ENCODE results near the gene NPAS4. TPM values are rescaled to one million over a fixed set of nuclear protein-coding genes. Genes with fewer than 3 reads are reported as not detected.

NPAS4 gene
- total and polyA plus RNA-seq, 2 of the 13 experiments (the other 11 are each of a cell fraction or from before 2014, with no cell fraction given): not detected

DNA sequence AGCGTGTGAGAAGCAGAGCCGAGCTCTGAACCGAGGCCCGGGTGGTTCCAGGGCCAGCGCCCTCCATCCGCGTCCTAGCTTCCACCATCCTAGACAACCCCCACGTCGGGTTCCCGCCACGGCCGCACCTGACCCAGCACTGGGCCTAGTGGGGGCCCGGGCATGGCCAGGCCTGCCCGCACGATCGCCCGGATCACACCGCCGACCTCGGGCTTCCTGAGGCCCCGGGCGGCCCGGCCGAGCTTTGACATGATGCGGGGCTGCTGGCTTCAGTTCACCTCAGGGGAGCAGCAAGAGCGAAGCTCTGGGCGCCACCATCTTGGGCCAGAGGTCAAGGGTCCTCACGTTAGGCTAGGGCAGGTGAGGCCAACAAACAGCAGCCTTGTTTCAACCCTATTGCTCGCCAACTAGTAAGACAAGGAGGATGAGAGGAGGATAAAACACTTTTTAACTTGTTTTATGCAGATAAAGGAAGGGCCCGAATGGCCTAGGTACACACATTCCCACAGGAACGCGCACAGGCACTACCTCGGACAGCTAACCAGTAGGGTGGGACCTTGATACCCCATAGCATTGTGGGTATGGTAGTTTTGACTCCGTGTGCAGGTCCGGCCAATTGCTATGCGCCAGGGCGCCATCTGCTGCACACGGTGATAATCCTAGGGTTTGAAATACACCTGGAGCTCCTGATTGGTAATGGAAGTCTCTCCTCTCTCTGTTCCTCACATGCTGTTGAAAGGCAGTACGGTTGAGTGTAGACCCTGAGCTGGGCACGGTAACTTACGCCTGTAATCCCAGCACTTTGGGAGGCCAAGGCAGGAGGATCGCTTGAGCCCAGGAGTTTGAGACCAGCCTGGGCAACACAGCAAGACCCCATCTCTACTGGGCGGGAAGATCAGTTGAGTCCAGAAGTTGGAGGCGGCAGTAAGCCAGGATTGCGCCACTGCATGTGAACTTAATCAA, 17.9 kb downstream of the NPAS4 start, which contains the start of gene MRPL11 (continued):
- TF ChIP-seq, protein P1, sequence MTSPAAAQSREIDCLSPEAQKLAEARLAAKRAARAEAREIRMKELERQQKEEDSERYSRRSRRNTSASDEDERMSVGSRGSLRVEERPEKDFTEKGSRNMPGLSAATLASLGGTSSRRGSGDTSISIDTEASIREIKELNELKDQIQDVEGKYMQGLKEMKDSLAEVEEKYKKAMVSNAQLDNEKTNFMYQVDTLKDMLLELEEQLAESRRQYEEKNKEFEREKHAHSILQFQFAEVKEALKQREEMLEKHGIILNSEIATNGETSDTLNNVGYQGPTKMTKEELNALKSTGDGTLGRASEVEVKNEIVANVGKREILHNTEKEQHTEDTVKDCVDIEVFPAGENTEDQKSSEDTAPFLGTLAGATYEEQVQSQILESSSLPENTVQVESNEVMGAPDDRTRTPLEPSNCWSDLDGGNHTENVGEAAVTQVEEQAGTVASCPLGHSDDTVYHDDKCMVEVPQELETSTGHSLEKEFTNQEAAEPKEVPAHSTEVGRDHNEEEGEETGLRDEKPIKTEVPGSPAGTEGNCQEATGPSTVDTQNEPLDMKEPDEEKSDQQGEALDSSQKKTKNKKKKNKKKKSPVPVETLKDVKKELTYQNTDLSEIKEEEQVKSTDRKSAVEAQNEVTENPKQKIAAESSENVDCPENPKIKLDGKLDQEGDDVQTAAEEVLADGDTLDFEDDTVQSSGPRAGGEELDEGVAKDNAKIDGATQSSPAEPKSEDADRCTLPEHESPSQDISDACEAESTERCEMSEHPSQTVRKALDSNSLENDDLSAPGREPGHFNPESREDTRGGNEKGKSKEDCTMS (CRISPR knock-in tag; conservative IDR thresholded peaks at IDR 0.05): no peak
- no peak for TF ChIP-seq KDM1A (CRISPR knock-in tag; IDR thresholded peaks at IDR 0.05)
- TF ChIP-seq EEA1 (CRISPR knock-in tag; IDR thresholded peaks at IDR 0.05; ENCODE audit: borderline replicate concordance): no peak
- TF ChIP-seq HNF4G (IDR thresholded peaks at IDR 0.05; ENCODE audit: borderline replicate concordance, low read depth, low read length): peak; percentile 42; the same call in 1 of the 2 replicates
- no peak; the same call in 1 of the 2 replicates for TF ChIP-seq HNF4G (CRISPR knock-in tag; IDR thresholded peaks at IDR 0.05; ENCODE audit: borderline replicate concordance, low read depth)
- TF ChIP-seq KDM3A (CRISPR knock-in tag; IDR thresholded peaks at IDR 0.05; ENCODE audit: low read depth): no peak
- TF ChIP-seq MYC (CRISPR knock-in tag; IDR thresholded peaks at IDR 0.05; ENCODE audit: borderline replicate concordance): peak; percentile 73; the same call in 1 of the 2 replicates
- TF ChIP-seq, protein P2, sequence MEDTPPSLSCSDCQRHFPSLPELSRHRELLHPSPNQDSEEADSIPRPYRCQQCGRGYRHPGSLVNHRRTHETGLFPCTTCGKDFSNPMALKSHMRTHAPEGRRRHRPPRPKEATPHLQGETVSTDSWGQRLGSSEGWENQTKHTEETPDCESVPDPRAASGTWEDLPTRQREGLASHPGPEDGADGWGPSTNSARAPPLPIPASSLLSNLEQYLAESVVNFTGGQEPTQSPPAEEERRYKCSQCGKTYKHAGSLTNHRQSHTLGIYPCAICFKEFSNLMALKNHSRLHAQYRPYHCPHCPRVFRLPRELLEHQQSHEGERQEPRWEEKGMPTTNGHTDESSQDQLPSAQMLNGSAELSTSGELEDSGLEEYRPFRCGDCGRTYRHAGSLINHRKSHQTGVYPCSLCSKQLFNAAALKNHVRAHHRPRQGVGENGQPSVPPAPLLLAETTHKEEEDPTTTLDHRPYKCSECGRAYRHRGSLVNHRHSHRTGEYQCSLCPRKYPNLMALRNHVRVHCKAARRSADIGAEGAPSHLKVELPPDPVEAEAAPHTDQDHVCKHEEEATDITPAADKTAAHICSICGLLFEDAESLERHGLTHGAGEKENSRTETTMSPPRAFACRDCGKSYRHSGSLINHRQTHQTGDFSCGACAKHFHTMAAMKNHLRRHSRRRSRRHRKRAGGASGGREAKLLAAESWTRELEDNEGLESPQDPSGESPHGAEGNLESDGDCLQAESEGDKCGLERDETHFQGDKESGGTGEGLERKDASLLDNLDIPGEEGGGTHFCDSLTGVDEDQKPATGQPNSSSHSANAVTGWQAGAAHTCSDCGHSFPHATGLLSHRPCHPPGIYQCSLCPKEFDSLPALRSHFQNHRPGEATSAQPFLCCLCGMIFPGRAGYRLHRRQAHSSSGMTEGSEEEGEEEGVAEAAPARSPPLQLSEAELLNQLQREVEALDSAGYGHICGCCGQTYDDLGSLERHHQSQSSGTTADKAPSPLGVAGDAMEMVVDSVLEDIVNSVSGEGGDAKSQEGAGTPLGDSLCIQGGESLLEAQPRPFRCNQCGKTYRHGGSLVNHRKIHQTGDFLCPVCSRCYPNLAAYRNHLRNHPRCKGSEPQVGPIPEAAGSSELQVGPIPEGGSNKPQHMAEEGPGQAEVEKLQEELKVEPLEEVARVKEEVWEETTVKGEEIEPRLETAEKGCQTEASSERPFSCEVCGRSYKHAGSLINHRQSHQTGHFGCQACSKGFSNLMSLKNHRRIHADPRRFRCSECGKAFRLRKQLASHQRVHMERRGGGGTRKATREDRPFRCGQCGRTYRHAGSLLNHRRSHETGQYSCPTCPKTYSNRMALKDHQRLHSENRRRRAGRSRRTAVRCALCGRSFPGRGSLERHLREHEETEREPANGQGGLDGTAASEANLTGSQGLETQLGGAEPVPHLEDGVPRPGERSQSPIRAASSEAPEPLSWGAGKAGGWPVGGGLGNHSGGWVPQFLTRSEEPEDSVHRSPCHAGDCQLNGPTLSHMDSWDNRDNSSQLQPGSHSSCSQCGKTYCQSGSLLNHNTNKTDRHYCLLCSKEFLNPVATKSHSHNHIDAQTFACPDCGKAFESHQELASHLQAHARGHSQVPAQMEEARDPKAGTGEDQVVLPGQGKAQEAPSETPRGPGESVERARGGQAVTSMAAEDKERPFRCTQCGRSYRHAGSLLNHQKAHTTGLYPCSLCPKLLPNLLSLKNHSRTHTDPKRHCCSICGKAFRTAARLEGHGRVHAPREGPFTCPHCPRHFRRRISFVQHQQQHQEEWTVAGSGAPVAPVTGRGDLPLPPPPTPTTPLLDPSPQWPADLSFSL (CRISPR knock-in tag; IDR thresholded peaks at IDR 0.05): no peak
- TF ChIP-seq YEATS2 (CRISPR knock-in tag; IDR thresholded peaks at IDR 0.05; ENCODE audit: borderline replicate concordance): peak; percentile 72
- TF ChIP-seq NR3C1 (CRISPR knock-in tag; IDR thresholded peaks at IDR 0.05): no peak
- peak; percentile 59 for TF ChIP-seq ZNF619 (CRISPR knock-in tag; IDR thresholded peaks at IDR 0.05)
- TF ChIP-seq IKZF4 (CRISPR knock-in tag; IDR thresholded peaks at IDR 0.05; ENCODE audit: borderline replicate concordance, low read depth, not compliant biosample characterization): no peak
- TF ChIP-seq ZNF567 (CRISPR knock-in tag; IDR thresholded peaks at IDR 0.05; ENCODE audit: borderline replicate concordance): no peak
- no peak for TF ChIP-seq ZNF333 (CRISPR knock-in tag; IDR thresholded peaks at IDR 0.05; ENCODE audit: borderline replicate concordance)
- no peak for TF ChIP-seq SP1 (IDR thresholded peaks at IDR 0.05)
- peak; percentile 33; the same call in 1 of the 2 replicates for TF ChIP-seq SP1 (CRISPR knock-in tag; IDR thresholded peaks at IDR 0.05)
- TF ChIP-seq RFXAP (CRISPR knock-in tag; IDR thresholded peaks at IDR 0.05; ENCODE audit: borderline replicate concordance): 0 out of 2 replicates have a peak, but pooled peaks have one; percentile 17
- TF ChIP-seq, protein P3, sequence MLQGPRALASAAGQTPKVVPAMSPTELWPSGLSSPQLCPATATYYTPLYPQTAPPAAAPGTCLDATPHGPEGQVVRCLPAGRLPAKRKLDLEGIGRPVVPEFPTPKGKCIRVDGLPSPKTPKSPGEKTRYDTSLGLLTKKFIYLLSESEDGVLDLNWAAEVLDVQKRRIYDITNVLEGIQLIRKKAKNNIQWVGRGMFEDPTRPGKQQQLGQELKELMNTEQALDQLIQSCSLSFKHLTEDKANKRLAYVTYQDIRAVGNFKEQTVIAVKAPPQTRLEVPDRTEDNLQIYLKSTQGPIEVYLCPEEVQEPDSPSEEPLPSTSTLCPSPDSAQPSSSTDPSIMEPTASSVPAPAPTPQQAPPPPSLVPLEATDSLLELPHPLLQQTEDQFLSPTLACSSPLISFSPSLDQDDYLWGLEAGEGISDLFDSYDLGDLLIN (CRISPR knock-in tag; IDR thresholded peaks at IDR 0.05; ENCODE audit: borderline replicate concordance): no peak

Data from HepG2 (cell line).